Stimulated activated CD4-positive, alpha-beta T cell treated with anti-CD3 and anti-CD28 coated beads, Interleukin-15, amount 100 ng/mL, for 48 hours (primary cell): Measurements from ENCODE around the gene PDCD1.
A peak's percentile ranks its signal among the peaks of the same experiment; 100 is the strongest.
"Not testable (repeated sequence)": the region's sequence is repeated elsewhere in the genome, so short reads cannot be mapped to it uniquely, and the experiment has no call there.

ENCODE experiments used
- DNase-seq, 2 donors: peaks; one replicate each; pipeline ENCODE4 v3.0.0-alpha.2; 2020; ENCODE audit warnings: low read depth in 2 of 2

PDCD1 gene

GRCh38 chr2:241877989-241878970 lies 19.6 kb upstream of the PDCD1 start:
- DNase-seq, result peak; percentile 58 to 77

- no peak for DNase-seq
These were observed 18.5 kb upstream of the PDCD1 start for GRCh38 chr2:241877197-241877685.

GRCh38 chr2:241876528-241877196 lies 18.0 kb upstream of the PDCD1 start:
- no peak for DNase-seq

- not testable (repeated sequence) for DNase-seq
These were observed 17.2 kb upstream of the PDCD1 start for GRCh38 chr2:241875754-241876527.

- DNase-seq, result no peak
These were observed 15.7 kb upstream of the PDCD1 start for GRCh38 chr2:241874277-241874925.

- DNase-seq, result no peak
These were observed 15.1 kb upstream of the PDCD1 start for GRCh38 chr2:241873803-241874110.

GRCh38 chr2:241873081-241873802 lies 14.5 kb upstream of the PDCD1 start:
- DNase-seq, result no peak

- no peak for DNase-seq
These were observed 13.6 kb upstream of the PDCD1 start for GRCh38 chr2:241872313-241872642.

- no peak for DNase-seq
These were observed 13.0 kb upstream of the PDCD1 start for GRCh38 chr2:241871538-241872312.

- DNase-seq, result no peak
These were observed 12.2 kb upstream of the PDCD1 start for GRCh38 chr2:241870611-241871537.

- no peak for DNase-seq
These were observed 11.4 kb upstream of the PDCD1 start for GRCh38 chr2:241870081-241870541.

- no peak for DNase-seq
These were observed 10.6 kb upstream of the PDCD1 start, which contains the start of gene RTP5 for GRCh38 chr2:241869087-241869961. Gene RTP5, plus strand, starts transcription at chr2:241869729. Its CDS starts 28 bp downstream, at chr2:241869757.

- DNase-seq, result no peak
These were observed 10.0 kb upstream of the PDCD1 start for GRCh38 chr2:241868661-241869081.

- peak in 1 of 2 donors; percentile 59 for DNase-seq
These were observed 9.2 kb upstream of the PDCD1 start for GRCh38 chr2:241867776-241868420.

GRCh38 chr2:241866790-241867645 lies 8.3 kb upstream of the PDCD1 start:
- DNase-seq, result no peak
